GM12874 (cell line): ENCODE results near the gene TBX2.

ENCODE experiments used
- CTCF ChIP-seq: IDR thresholded peaks from 2 replicates; pipeline ENCODE4 v1.5.1; 2011; ENCODE audit warnings: low read depth, mild to moderate bottlenecking, control low read depth, low read length, moderate library complexity; ENCODE audit not compliant: insufficient read depth

The TBX2 gene

GRCh38 chr17:61452301-61453290 lies 53.0 kb downstream of the TBX2 start, which contains the start of gene TBX4:
TSS of gene TBX4 (plus strand) at chr17:61452422. CDS start at chr17:61456491, 4,069 bp downstream.
- TF ChIP-seq CTCF: no peak

- TF ChIP-seq CTCF: no peak
Observed at GRCh38 chr17:61453566-61454380, 54.1 kb downstream of the TBX2 start.

- no peak for TF ChIP-seq CTCF
Observed at GRCh38 chr17:61454381-61455323, 55.0 kb downstream of the TBX2 start.

GRCh38 chr17:61455324-61456060 lies 55.8 kb downstream of the TBX2 start:
- TF ChIP-seq CTCF: no peak

- TF ChIP-seq CTCF: no peak
Observed at GRCh38 chr17:61456061-61456681, 56.5 kb downstream of the TBX2 start.

- TF ChIP-seq CTCF: no peak
Observed at GRCh38 chr17:61456688-61457225, 57.1 kb downstream of the TBX2 start.
